Measurements from ENCODE around the gene FUBP3. TPM values are rescaled to one million over a fixed set of nuclear protein-coding genes. Genes with fewer than 3 reads are reported as not detected.

FUBP3 gene
- total RNA-seq: 40.3 and 42.8 TPM in 2 replicates

GRCh38 chr9:130578865-130579737 is at the start of gene FUBP3:
Gene FUBP3, plus strand, starts transcription at chr9:130579577. Its CDS starts 104 bp downstream, at chr9:130579681.
- DNase-seq (ENCODE audit: low read depth, low spot score): peak; percentile 33

DNA sequence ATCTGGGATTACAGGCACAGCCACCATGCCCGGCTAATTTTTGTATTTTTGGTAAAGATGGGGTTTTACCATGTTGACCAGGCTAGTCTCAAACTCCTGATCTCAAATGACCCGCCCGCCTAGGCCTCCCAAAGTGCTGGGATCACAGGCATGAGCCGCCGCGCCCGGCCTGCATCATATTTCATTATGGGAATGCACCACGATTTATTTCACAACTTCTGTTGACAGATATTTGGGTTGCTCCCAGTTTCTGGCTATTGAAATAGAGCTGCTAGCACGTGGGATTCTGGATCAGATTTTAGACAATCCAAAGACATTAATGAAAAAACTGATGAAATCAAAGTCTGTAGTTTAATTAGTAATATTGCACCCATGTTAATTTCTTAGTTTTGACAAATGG is 48.4 kb upstream of the FUBP3 start:
- no peak for DNase-seq (ENCODE audit: low read depth, low spot score)

DNA sequence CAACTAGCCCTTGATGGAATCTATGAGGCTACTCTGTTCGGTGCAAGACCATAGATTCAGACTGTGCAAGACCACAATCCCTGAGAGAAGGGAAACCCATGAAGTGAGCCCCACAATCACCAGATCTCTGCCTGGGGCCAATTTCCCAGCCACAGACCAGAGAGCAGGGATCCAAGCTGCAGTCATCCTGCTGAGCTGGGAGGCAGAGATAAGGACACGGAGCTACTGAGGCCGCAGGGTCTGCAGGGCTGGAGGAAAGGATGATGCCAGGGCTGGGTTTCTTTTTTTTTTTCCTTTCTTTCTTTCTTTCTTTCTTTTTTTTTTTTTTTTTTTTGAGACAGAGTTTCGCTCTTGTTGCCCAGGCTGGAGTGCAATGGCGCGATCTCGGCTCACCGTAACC is 47.7 kb upstream of the FUBP3 start:
- DNase-seq (ENCODE audit: low read depth, low spot score): no peak

DNA sequence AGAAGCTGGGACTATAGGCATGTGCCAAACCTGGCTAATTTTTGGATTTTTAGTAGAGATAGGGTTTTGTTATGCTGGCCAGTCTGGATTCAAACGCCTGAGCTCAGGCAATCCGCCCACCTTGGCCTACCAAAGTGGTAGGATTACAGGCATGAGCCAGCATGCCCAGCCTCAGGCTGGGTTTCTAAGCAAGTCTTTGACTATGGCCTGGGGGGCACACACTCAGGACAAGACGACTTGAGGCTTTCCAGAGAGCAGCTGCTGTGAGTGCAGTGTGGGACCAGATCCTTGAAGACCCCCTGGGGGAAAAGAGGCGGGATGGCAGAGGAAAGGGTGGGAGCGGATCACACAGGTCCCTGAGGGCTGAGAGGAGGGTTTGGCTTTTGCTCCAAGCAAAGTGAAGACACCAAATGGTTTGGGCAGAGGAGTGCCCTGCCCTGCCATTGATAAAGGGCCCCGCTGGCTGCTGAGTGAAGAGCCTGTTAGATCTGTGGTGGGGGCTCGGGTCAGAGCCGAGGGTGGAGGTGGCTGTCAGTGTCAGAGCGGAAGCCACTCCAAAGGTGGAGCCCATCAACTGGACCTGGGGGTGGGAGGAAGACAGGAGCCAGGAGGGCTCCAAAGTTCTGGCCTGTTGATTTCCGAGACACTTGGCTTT is 46.8 kb upstream of the FUBP3 start:
- DNase-seq (ENCODE audit: low read depth, low spot score): no peak

- no peak for DNase-seq (ENCODE audit: low read depth, low spot score)
Observed at GRCh38 chr9:130535818-130536521, 43.4 kb upstream of the FUBP3 start.

DNA sequence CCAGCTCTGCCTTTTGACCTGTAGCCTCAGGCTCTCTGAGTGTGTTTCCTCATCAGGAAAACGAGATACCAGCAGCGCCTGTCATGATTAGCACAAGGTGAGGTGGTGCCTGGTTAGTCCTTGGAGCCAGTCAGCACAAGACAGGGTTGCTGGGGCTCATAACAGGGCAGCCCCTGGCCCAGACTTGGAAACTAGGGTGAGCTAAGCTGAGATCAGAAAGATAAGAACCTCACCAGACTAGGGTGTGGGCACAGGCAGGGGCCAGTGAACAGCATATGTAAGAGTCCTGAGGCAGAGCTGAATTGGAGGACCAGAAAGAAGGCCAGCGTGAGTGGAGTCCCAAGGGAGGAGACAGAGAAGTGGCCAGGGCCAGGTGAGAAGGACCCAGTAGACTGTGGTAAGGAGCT is 42.7 kb upstream of the FUBP3 start:
- DNase-seq (ENCODE audit: low read depth, low spot score): no peak

- DNase-seq (ENCODE audit: low read depth, low spot score): no peak
Observed at GRCh38 chr9:130537346-130538050, 41.9 kb upstream of the FUBP3 start.

- no peak for DNase-seq (ENCODE audit: low read depth, low spot score)
Observed at GRCh38 chr9:130539420-130540223, 39.8 kb upstream of the FUBP3 start.

- no peak for DNase-seq (ENCODE audit: low read depth, low spot score)
Observed at GRCh38 chr9:130541533-130541932, 37.8 kb upstream of the FUBP3 start.

DNA sequence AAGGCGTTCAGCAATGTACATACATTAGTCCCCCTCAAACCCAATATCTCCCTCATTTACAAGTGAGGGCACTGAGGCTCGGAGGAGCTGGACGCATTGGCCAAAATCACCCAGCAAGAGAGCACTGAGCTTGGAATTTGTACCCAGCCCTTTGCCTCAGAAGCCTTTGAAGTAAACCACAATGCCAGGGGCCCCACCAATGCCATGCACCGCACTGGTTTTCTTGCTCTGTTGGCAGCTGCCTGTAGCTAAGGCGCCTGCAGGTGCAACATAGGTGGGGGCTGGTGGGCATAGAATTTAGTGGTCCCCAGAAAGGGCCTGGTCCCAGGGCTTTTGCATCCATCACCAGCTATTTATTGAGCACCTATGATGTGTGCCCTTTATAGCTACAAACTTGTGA is 37.3 kb upstream of the FUBP3 start:
- no peak for DNase-seq (ENCODE audit: low read depth, low spot score)

DNA sequence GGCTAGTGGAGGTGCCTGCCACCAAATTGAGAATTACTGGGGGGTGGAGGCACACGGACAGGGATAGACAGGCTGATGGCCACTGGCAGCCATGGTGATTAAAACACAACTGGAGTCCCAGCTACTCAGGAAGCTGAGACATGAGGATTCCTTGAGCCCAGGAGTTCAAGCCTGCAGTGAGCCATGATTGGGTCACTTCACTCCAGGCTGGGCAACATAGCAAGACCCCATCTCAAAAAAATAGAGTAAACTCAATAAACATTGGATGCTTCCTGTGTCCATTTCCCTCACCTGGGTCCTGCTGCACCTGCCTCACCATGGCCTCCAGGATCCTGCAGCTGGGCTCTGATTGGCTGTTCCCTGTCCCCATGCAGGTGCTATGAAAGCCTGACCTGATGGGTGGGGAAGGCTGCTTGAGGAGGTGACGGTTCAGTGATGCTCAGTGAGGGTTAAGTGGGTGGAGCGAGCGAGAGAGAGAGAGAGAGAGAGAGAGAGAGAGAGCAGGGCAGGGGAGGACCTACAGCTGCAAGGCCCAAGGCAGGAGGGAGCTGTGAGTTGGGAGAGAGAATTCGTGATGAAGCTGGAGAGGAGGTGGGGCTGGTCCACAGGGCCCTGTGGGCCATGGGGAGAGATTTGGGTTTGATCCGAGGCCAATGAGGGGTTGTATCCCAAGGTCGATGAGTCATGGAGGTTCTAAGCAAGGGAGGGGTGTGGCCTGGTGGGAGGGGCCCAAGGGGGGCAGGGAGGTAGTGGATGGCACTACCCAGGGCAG is 36.7 kb upstream of the FUBP3 start:
- DNase-seq (ENCODE audit: low read depth, low spot score): no peak

DNA sequence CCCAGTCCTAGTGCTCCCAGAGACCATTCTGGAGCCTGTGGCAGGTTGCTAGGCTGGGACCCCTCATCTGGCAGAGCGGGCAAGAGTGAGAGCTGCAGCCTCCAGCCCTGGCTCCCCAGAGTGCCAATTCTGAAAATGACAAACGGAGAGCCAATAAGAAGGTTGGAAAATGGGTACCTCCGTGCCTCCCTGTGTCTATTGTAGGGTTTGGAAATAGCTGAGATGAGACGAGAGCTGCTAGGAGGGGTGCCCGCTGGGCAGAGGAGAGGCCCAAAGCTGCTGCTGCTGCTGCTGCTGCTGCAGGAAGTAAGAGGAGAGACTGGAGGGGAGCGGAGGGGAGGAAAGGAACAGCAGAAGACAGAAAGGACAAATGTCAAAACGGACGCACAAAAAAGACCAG is 36.0 kb upstream of the FUBP3 start:
- DNase-seq (ENCODE audit: low read depth, low spot score): no peak

DNA sequence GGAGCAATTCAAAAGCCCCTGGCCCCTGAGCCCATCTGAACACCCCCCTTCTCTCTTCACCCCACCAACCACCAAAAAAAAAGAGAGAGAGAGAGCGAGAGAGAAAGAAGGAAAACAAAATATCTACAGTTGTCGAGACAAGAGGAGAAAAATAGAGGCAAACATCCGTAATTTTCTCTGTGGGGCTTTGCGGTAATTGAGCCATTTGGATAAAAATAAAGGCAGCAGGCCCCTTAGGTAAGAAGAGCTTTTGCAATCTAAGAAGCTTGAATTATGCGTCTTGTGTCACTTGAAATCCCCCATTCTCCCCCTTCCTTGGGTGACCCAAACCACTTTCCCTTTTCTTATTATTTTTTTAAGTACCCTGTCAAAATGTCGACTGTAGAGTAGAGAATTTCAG is 35.5 kb upstream of the FUBP3 start:
- no peak for DNase-seq (ENCODE audit: low read depth, low spot score)

DNA sequence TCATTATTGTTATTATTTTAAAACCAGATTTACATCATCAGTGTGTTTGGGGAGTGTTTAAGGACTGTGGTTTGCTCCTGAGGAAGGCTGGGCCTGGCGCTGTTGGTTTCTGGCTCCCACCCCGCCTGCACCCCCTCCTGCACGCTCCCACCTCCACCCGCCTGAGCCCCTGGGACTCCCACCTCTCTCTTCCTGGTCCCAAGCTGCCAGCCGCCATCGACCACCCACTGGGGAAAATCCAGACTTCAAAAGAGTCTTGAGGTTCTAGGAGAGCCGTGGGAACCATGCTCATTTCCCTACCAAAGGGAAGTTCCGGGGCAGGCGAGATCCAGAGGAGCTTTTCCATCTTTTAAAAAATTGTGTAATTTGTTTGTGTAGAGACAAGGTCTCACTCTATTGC is 35.0 kb upstream of the FUBP3 start:
- no peak for DNase-seq (ENCODE audit: low read depth, low spot score)

DNA sequence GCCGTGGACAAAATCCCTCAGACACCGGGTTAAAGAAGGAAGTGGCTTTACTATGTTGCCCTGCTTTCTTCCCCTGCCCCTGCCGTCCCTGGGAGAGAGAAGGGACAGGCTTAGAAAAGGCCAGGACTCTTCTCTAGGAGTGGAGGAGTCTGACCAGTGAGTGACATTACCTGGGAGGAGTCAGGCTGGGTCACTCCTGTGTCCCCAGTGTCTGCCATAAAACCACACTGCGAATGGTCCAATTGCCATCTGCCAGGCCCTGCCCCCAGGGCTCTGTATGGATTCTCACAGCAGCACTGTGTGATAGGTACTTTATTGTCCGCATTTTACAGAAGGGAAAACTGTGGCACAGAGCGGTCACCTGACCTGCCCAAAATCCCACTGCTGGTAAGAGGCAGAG is 31.3 kb upstream of the FUBP3 start:
- DNase-seq (ENCODE audit: low read depth, low spot score): no peak

- DNase-seq (ENCODE audit: low read depth, low spot score): no peak
Observed at GRCh38 chr9:130549093-130549735, 30.2 kb upstream of the FUBP3 start.

GRCh38 chr9:130554606-130555005 is 24.8 kb upstream of the FUBP3 start:
- DNase-seq (ENCODE audit: low read depth, low spot score): no peak

DNA sequence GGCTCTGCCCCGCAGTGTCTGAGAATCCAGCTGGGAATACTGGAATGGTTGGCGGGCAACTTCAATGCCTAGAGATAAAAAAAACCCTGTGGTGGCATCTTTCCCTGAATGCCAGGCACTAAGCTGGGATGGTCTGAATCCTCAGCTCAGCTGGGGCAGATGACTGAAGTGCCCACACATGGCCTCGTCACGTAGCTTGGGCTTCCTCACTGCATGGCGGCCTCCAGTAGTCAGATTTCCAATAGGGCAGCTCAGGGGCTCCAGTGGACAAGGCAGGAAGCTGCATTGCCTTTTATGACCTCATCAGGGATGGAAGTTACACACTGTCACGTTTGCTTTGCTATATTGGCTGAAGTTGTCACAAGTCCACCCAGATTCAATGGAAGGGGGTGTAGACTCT is 24.3 kb upstream of the FUBP3 start:
- no peak for DNase-seq (ENCODE audit: low read depth, low spot score)

GRCh38 chr9:130555968-130556367 is 23.4 kb upstream of the FUBP3 start:
- DNase-seq (ENCODE audit: low read depth, low spot score): no peak

All from pulmonary artery endothelial cell (primary cell).